Mesodermal cell (in vitro differentiated cells): Measurements from ENCODE around the gene MEGF9.

Source experiments
- H3K27ac ChIP-seq: 2 replicates; pipeline ENCODE4 v1.7.0; 2013; ENCODE audit warnings: mild to moderate bottlenecking, low read depth, low read length, moderate library complexity; ENCODE audit not compliant: severe bottlenecking
- H3K36me3 ChIP-seq: 2 replicates; pipeline ENCODE4 v1.7.1; 2013; ENCODE audit warnings: mild to moderate bottlenecking, low read length, moderate library complexity; ENCODE audit not compliant: control insufficient read depth, insufficient read depth
- H3K4me1 ChIP-seq: one replicate; pipeline ENCODE4 v1.7.1; 2013; ENCODE audit warnings: mild to moderate bottlenecking, low read length; ENCODE audit not compliant: insufficient read depth, control insufficient read depth, poor library complexity, severe bottlenecking
- H3K4me3 ChIP-seq: 2 replicates; pipeline ENCODE4 v1.7.0; 2013; ENCODE audit warnings: low read length, control low read depth, mild to moderate bottlenecking; ENCODE audit not compliant: insufficient read depth, poor library complexity, severe bottlenecking; ENCODE audit errors: extremely low read depth
- H3K9me3 ChIP-seq: 2 replicates; pipeline ENCODE4 v1.7.1; 2013; ENCODE audit warnings: mild to moderate bottlenecking, low read length, moderate library complexity; ENCODE audit not compliant: control insufficient read depth
- WGBS, 2 experiments: methylation state at CpG; one replicate each; pipeline ENCODE4 v1.1.5; 2013; ENCODE audit warnings: missing lambda C conversion rate in 2 of 2; ENCODE audit not compliant: insufficient coverage in 2 of 2; 5-methylcytosine and 5-hydroxymethylcytosine counted together

The MEGF9 gene

DNA sequence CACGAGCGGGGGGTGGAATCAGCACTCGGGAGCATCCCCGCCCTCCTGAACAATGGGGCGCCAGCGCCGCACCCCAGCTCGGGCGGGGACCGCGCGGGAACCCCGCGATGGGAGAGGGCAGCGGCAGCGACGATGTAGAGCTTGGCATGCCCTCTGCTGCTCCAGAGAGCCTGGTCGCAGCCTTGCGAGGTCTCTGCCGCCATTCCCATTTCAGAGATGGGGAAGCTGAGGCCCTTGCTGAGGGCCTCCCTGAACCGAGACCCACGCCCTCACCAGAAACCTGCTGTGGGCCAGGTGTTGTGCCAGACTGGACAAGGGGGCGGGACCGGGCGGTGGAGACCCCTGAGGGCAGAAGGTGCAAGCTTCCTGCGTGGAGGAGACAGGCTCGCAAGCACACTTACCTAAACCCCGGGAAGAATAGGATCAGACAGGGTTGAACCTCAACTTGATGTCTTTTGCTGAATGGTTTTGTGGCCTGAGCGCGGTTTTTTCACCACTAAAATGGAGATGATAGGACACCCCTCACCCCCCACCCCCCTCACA lies 647 bp upstream of the MEGF9 start:
- H3K9me3 ChIP-seq, result no peaks in the 10 kb centered on the region
- no peaks in the 10 kb centered on the region for H3K36me3 ChIP-seq
- H3K4me1 ChIP-seq, result peaks cover 7% of the 10 kb centered on the region
- H3K4me3 ChIP-seq, result peak overlapping the region; percentile 54
- 13 to 19% methylated on average over 28 of the region's 30 CpGs for WGBS, 2 experiments
- peak overlapping the region; percentile 86 for H3K27ac ChIP-seq

- H3K36me3 ChIP-seq, result no peaks in the 10 kb centered on the region
- H3K4me1 ChIP-seq, result peaks cover 7% of the 10 kb centered on the region
- peak overlapping the region; percentile 54 for H3K4me3 ChIP-seq
- WGBS, 2 experiments, result 2 to 5% methylated on average over 33 to 46 of the region's 50 CpGs
- no peaks in the 10 kb centered on the region for H3K9me3 ChIP-seq
- H3K27ac ChIP-seq, result no peak overlapping the region
These were observed 798 bp downstream of the MEGF9 start for GRCh38 chr9:120713257-120714087.

- Histone ChIP-seq H3K36me3 (no peaks in the 10 kb centered on the region), H3K9me3 (no peaks in the 10 kb centered on the region), H3K4me3 (peak overlapping the region; percentile 54), H3K27ac (no peak overlapping the region), H3K4me1 (peaks cover 7% of the 10 kb centered on the region)
- 53 to 75% methylated on average over 3 to 4 of the region's 4 CpGs for WGBS, 2 experiments
These were observed 1.7 kb downstream of the MEGF9 start for GRCh38 chr9:120712539-120713031.

GRCh38 chr9:120711841-120712538 lies 2.3 kb downstream of the MEGF9 start:
- H3K4me1 ChIP-seq, result peaks cover 7% of the 10 kb centered on the region
- 85 to 100% methylated on average over 1 to 2 of the region's 5 CpGs for WGBS, 2 experiments
- no peak overlapping the region for H3K27ac ChIP-seq
- H3K4me3 ChIP-seq, result peak overlapping the region; percentile 7
- H3K36me3 ChIP-seq, result no peaks in the 10 kb centered on the region
- H3K9me3 ChIP-seq, result no peaks in the 10 kb centered on the region

DNA sequence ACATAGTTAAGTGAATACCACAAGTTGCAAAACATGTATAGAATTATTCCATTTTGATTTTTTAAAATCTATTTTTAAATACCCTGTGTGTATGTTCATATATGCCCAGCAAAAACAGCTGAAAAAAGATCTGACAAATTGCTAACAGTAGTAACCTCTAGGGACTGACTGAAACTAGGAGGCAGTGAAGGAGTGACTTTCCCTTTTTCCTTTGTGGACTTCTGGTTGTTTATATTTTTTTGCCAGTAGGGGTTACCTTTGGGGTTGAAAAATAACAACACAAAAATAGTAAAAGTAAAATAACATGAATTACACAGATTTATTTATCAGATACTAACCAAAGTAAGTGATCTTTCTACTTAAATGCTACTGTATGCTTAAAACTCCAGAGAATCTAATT lies 2.9 kb downstream of the MEGF9 start:
- no peak overlapping the region for H3K4me3 ChIP-seq
- H3K4me1 ChIP-seq, result peaks cover 7% of the 10 kb centered on the region
- no peaks in the 10 kb centered on the region for H3K36me3 ChIP-seq
- no peaks in the 10 kb centered on the region for H3K9me3 ChIP-seq
- H3K27ac ChIP-seq, result no peak overlapping the region

DNA sequence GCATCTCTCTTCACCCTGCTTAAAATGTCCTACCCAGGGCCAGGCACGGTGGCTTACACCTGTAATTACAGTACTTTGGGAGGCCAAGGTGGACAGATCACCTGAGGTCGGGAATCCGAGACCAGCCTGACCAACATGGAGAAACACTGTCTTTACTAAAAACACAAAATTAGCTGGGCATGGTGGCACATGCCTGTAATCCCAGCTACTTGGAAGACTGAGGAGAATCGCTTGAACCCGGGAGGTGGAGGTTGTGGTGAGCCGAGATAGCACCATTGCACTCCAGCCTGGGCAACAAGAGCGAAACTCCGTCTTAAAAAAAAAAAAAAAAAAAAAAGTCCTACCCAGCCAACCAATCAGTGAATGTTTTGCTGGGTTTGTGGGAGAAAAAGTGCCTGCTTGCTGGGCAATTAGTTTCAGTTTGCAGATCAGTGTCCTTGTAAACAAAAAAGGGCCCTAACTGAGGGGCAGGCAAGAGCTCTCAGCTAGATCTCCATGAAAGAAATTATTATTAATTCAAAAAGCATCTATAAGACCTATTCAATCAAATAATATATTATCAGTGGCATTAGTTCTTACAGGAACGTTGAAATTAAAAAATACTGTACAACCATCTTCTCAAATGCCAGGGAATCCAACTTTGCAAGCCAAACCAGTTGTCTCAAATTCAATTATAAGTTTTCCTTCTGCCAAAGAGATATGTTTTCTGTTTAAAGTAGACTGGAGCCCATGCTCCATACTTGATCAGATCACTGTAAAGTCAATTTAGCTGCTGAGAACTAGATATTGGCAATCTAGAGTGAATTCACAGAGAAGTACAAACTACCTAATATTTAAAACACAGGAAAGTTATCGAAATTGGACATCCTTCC lies 3.9 kb downstream of the MEGF9 start:
- Histone ChIP-seq H3K4me1 (peaks cover 5% of the 10 kb centered on the region), H3K4me3 (no peak overlapping the region), H3K9me3 (no peaks in the 10 kb centered on the region), H3K36me3 (no peaks in the 10 kb centered on the region), H3K27ac (no peak overlapping the region)
- 81 to 83% methylated on average over 2 to 4 of the region's 10 CpGs for WGBS, 2 experiments

- H3K9me3 ChIP-seq, result no peaks in the 10 kb centered on the region
- no peak overlapping the region for H3K27ac ChIP-seq
- H3K4me1 ChIP-seq, result no peaks in the 10 kb centered on the region
- no peaks in the 10 kb centered on the region for H3K36me3 ChIP-seq
- WGBS, 2 experiments, result 83 to 86% methylated on average over 3 to 4 of the region's 6 CpGs
- H3K4me3 ChIP-seq, result no peak overlapping the region
These were observed 5.6 kb downstream of the MEGF9 start for GRCh38 chr9:120708526-120709224.

GRCh38 chr9:120707170-120707569 lies 7.1 kb downstream of the MEGF9 start:
- no peaks in the 10 kb centered on the region for H3K9me3 ChIP-seq
- H3K4me1 ChIP-seq, result no peaks in the 10 kb centered on the region
- no peaks in the 10 kb centered on the region for H3K36me3 ChIP-seq
- no peak overlapping the region for H3K4me3 ChIP-seq
- WGBS, 2 experiments, result no CpG with 5 or more reads among the region's 2 CpGs
- H3K27ac ChIP-seq, result no peak overlapping the region

DNA sequence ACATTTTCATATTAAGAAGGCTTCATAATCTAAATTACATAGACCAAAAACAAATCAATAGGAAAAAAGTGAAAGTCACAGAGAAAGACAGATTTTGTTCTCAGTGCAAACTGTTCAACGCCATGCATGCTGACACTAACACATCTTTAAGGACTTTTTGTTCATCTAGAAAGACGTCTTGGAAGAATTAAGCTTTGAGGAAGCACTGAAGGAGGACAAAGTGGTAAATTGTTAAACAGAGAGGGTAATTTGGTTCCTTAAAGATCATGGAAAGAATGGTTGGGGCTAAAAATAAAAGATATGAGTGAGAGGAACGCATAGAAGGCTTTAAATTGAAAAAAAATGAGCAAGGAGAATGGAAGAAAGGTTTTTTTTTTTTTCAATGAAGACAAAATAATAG lies 9.1 kb downstream of the MEGF9 start:
- no peak overlapping the region for H3K27ac ChIP-seq
- H3K9me3 ChIP-seq, result no peaks in the 10 kb centered on the region
- H3K36me3 ChIP-seq, result no peaks in the 10 kb centered on the region
- 75 to 81% methylated on average over 2 of the region's 3 CpGs for WGBS, 2 experiments
- no peak overlapping the region for H3K4me3 ChIP-seq
- H3K4me1 ChIP-seq, result no peaks in the 10 kb centered on the region

DNA sequence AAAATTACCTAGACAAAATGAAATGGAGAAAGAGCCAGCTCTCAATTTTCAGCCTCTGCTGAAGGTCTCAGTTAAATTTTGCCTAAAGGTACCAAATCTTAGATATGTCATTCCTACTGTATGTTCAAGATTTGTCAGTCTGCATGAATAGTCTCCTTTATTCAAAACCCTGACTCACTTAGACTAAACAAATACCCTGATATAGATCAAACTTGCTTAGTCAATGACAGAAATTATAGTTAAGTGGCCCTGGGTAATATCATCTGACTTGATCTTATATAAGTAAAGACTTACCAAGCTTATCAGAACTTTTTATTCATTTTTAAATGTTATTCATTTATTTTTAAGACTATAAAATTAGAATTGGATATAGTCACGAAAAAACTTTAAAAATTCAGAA lies 12.2 kb downstream of the MEGF9 start:
- Histone ChIP-seq H3K27ac (no peak overlapping the region), H3K4me1 (no peaks in the 10 kb centered on the region), H3K4me3 (no peak overlapping the region), H3K9me3 (no peaks in the 10 kb centered on the region), H3K36me3 (no peaks in the 10 kb centered on the region)
- no CpG with 5 or more reads among the region's 1 CpG for WGBS, 2 experiments
